DOHH2 (cell line): ENCODE measurements around the gene PHLDB2.

ENCODE experiments used
- H3F3A ChIP-seq: fragments of 200-600 bp; sonication (generic), shearing (Covaris generic); 2 replicates; pipeline ENCODE4 v1.6.0; 2016; ENCODE audit warnings: antibody characterized with exemption, mild to moderate bottlenecking; ENCODE audit not compliant: control insufficient read depth, insufficient read depth
- H3K27ac ChIP-seq: fragments of 200-600 bp; sonication (generic); 2 replicates; pipeline ENCODE4 v1.5.1; 2014; ENCODE audit warnings: low read depth, mild to moderate bottlenecking, low read length, moderate library complexity
- H3K27me3 ChIP-seq: fragments of 200-600 bp; sonication (generic); 2 replicates; pipeline ENCODE4 v1.6.1; 2014; ENCODE audit warnings: mild to moderate bottlenecking, low read length, mixed read lengths; ENCODE audit not compliant: control insufficient read depth
- H3K36me3 ChIP-seq: fragments of 200-600 bp; sonication (generic); 2 replicates; pipeline ENCODE4 v1.6.1; 2014; ENCODE audit warnings: mild to moderate bottlenecking, low read length, moderate library complexity, mixed read lengths; ENCODE audit not compliant: control insufficient read depth
- H3K4me1 ChIP-seq: fragments of 200-600 bp; sonication (generic); 2 replicates; pipeline ENCODE4 v1.6.1; 2014; ENCODE audit warnings: mild to moderate bottlenecking, low read length, mixed read lengths; ENCODE audit not compliant: control insufficient read depth
- H3K4me2 ChIP-seq: fragments of 200-600 bp; sonication (generic); 2 replicates; pipeline ENCODE4 v1.6.0; 2014; ENCODE audit warnings: mild to moderate bottlenecking, low read length, moderate library complexity
- H3K4me3 ChIP-seq: fragments of 200-600 bp; sonication (generic); 2 replicates; pipeline ENCODE4 v1.5.1; 2014; ENCODE audit warnings: mild to moderate bottlenecking, low read length, mixed read lengths
- H3K79me2 ChIP-seq: fragments of 200-600 bp; sonication (generic); 2 replicates; pipeline ENCODE4 v1.6.1; 2014; ENCODE audit warnings: mild to moderate bottlenecking, low read length, mixed read lengths; ENCODE audit not compliant: control insufficient read depth
- H3K9me2 ChIP-seq: fragments of 200-600 bp; sonication (generic); replicated peaks from 2 replicates; pipeline ENCODE4 v1.6.1; 2014; ENCODE audit warnings: mild to moderate bottlenecking, low read length, mixed read lengths; ENCODE audit not compliant: control insufficient read depth
- H3K9me3 ChIP-seq: fragments of 200-600 bp; sonication (generic); 2 replicates; pipeline ENCODE4 v1.6.1; 2014; ENCODE audit warnings: antibody characterized with exemption, low read length, mixed read lengths; ENCODE audit not compliant: control insufficient read depth, insufficient read depth
- H4K20me1 ChIP-seq: fragments of 200-600 bp; sonication (generic); 2 replicates; pipeline ENCODE4 v1.6.0; 2014; ENCODE audit warnings: low read depth, mild to moderate bottlenecking, antibody characterized with exemption, low read length, moderate library complexity; ENCODE audit not compliant: control insufficient read depth, insufficient read depth
- EZH2phosphoT487 ChIP-seq: fragments of 200-600 bp; sonication (generic); IDR thresholded peaks from 2 replicates; pipeline ENCODE4 v1.6.1; 2017; ENCODE audit warnings: borderline replicate concordance, mild to moderate bottlenecking, antibody characterized with exemption, low read length, moderate library complexity, mixed read lengths
- TF ChIP-seq, protein P1 (sequence below): fragments of 200-600 bp; sonication (generic); IDR thresholded peaks from one replicate; pipeline ENCODE4 v1.5.1; 2014; ENCODE audit warnings: antibody characterized with exemption, mild to moderate bottlenecking, low read depth, low read length; ENCODE audit not compliant: poor library complexity, severe bottlenecking

Gene PHLDB2

DNA sequence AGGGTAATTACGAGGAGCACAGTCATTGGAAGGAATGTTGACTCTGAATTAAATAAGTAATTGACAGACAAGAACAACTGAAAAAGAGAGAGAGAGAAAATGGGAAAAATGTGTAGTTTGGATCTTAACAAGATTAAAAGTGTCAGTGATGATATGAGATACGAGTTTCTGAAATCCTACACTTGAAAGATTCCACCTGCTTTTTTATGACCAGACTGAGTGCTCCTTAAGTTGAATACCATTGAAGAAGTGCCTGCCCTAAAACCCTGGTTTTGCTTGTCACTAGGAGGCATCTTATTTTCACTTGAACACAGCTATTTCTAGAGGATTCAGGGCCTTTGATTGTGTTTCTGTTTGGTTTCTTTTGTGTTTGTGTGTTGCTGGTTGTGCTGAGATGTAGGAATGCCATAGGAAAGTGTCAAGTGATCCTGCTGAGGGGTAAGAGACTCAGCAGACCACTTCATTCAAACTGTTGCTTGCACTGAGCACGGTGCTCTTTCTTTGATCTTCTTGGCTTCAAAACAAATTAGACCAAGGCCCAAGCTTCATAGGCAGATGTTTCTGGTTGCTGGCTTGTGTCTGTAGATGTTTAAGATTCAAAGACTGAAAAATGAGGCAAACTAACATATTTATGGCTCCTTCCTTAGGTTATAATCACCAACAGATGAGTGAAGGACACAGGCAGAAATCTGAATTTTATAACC, 102.5 kb downstream of the PHLDB2 start:
- no peaks in the 10 kb centered on the region for H3K79me2 ChIP-seq
- no peaks in the 10 kb centered on the region for H3K9me2 ChIP-seq
- TF ChIP-seq, protein P1, sequence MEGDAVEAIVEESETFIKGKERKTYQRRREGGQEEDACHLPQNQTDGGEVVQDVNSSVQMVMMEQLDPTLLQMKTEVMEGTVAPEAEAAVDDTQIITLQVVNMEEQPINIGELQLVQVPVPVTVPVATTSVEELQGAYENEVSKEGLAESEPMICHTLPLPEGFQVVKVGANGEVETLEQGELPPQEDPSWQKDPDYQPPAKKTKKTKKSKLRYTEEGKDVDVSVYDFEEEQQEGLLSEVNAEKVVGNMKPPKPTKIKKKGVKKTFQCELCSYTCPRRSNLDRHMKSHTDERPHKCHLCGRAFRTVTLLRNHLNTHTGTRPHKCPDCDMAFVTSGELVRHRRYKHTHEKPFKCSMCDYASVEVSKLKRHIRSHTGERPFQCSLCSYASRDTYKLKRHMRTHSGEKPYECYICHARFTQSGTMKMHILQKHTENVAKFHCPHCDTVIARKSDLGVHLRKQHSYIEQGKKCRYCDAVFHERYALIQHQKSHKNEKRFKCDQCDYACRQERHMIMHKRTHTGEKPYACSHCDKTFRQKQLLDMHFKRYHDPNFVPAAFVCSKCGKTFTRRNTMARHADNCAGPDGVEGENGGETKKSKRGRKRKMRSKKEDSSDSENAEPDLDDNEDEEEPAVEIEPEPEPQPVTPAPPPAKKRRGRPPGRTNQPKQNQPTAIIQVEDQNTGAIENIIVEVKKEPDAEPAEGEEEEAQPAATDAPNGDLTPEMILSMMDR: no peak
- TF ChIP-seq EZH2phosphoT487: no peak
- H3K27ac ChIP-seq: no peak overlapping the region
- no peaks in the 10 kb centered on the region for H3K36me3 ChIP-seq
- no peaks in the 10 kb centered on the region for H3F3A ChIP-seq
- no peaks in the 10 kb centered on the region for H3K9me3 ChIP-seq
- H4K20me1 ChIP-seq: no peaks in the 10 kb centered on the region
- no peak overlapping the region for H3K4me3 ChIP-seq
- H3K4me1 ChIP-seq: no peaks in the 10 kb centered on the region
- H3K27me3 ChIP-seq: peaks cover 6% of the 10 kb centered on the region
- H3K4me2 ChIP-seq: no peak overlapping the region

DNA sequence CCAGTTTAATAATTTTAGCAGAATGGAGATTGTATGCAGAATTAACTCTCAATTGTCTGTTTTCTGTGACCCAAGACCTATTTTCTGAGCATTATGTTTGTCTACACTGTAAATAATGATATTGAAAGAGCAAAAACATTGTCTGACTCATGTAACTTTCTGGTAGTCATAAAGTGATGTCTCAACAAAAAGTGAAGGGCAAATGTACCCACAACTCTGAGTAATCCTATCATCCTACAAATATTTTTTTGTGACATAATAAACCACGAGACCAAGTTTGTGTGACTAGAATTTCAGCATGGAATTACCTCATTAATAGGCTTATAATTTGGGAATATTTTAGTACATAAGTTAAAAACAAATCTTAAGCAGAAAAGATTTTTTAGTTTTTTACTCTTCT, 104.4 kb downstream of the PHLDB2 start:
- peaks cover 8% of the 10 kb centered on the region for H3K4me1 ChIP-seq
- no peaks in the 10 kb centered on the region for H4K20me1 ChIP-seq
- TF ChIP-seq EZH2phosphoT487: no peak
- TF ChIP-seq, protein P1: no peak
- no peak overlapping the region for H3K4me2 ChIP-seq
- peaks cover 6% of the 10 kb centered on the region for H3K27me3 ChIP-seq
- H3K4me3 ChIP-seq: no peak overlapping the region
- no peaks in the 10 kb centered on the region for H3K9me2 ChIP-seq
- H3K27ac ChIP-seq: no peak overlapping the region
- H3F3A ChIP-seq: no peaks in the 10 kb centered on the region
- no peaks in the 10 kb centered on the region for H3K9me3 ChIP-seq
- no peaks in the 10 kb centered on the region for H3K79me2 ChIP-seq
- no peaks in the 10 kb centered on the region for H3K36me3 ChIP-seq

DNA sequence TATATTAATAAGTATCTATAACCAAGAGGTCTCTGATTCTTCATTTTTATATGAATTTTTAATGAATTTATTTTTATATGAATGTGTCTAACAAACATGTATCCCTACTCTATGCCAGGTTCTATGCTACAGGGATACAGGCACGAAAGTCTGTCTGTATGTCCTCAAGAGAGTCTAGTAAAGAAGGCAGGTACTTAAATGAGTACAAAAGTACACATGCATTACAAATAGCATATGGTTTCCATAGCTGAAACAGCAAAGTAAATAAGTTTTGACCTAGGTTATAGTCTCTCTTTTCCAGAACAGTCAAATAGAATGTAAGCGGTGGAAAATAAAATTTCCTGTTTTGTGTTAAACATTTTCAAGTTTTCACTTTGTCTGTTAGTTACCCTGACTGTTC, 106.4 kb downstream of the PHLDB2 start:
- no peak for TF ChIP-seq EZH2phosphoT487
- TF ChIP-seq, protein P1: no peak
- Histone ChIP-seq H3K9me3 (no peaks in the 10 kb centered on the region), H3K27ac (no peak overlapping the region), H3K79me2 (no peaks in the 10 kb centered on the region), H3K36me3 (no peaks in the 10 kb centered on the region), H3K4me1 (peaks cover 8% of the 10 kb centered on the region), H3K27me3 (peaks cover 17% of the 10 kb centered on the region), H3K4me2 (no peak overlapping the region), H3K9me2 (no peaks in the 10 kb centered on the region), H4K20me1 (no peaks in the 10 kb centered on the region), H3F3A (no peaks in the 10 kb centered on the region), H3K4me3 (no peak overlapping the region)
